SK-N-DZ (cell line): ENCODE results near the gene VRK3.
A peak's percentile ranks its signal among the peaks of the same experiment; 100 is the strongest.

ENCODE experiments used
- DNase-seq: peaks from one replicate; pipeline ENCODE4 v3.0.0-alpha.2; 2015; ENCODE audit warnings: low spot score

Gene VRK3

DNA sequence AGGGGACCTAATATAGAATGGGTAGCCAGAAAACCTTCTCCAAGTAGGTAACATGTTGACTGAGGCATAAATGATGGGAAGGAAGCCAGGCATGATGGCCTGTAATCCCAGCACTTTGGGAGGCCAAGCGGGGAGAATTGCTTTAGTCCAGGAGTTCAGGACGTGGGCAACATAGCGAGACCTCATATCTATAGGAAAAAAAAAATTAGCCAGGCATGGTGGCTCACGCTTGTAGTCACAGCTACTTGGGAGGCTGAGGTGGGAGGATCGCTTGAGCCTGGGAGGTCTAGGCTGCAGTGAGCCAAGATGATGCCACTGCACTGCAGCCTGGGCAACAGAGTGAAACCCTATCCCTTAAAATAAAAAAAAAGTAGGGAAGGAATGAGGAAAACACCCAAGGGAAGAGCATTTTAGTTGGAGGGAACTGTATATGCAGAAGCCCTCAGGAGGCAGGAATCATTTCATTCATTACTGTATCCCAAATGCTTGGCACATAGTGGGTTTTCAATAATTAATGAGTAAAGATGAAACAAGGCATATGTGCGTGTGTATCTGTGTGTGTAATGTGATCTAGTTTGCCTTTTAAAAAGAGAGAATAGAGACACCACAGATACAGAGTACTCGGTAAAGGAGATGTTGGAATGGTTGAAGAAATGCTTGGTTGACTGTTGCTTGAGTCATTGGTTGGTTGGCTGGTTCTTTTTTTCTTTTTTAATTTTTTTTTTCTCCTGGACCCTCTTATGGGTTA lies 93.7 kb downstream of the VRK3 start:
- DNase-seq = no peak

DNA sequence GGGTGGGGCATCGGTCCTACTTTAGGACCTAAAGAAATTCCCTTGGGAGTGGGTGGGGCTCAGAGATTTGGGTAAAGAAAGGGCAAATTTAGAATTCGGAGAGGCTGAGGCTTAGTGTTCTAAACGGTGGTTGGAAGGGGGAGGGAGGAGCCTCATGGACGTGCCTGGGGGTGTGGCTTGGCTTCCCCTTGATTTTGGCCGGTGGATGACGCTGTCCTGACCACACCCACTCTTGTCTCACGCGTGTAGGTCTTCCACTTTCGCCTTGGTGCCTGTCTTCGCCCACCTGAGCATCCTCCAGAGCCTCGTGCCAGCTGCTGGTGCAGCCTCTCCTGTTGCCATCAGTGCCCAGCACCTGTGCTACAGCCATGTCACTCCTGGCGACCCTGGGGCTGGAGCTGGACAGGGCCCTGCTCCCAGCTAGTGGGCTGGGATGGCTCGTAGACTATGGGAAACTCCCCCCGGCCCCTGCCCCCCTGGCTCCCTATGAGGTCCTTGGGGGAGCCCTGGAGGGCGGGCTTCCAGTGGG lies 94.6 kb downstream of the VRK3 start:
- no peak for DNase-seq

GRCh38 chr19:49929611-49930482 lies 95.3 kb downstream of the VRK3 start:
- peak; percentile 86 for DNase-seq

DNA sequence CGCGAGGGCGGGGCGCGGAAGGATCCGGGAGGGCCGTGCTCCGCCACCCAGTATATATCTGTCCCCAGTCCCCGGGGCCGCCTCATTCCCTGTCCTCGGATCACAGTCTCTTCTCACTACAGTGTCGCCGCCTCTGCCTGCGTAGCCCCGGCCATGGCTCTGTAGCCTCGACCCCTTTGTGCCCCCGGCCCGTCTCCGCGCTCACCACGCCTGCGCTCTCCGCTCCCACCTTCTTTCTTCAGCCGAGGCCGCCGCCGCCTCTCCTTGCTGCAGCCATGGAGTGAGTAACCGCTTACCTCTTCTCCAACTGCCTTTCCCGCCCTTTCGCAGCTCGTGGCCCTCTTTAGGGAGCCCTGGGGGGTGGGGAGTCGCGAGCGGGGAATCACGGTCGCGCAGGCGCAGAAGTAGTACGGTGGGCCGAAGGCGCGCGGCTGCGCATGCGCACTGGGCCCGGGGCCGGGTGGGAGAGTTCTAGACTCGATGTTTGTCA lies 96.0 kb downstream of the VRK3 start, which contains the start of the genes ATF5 and NUP62:
TSS of gene ATF5 (plus strand) at position 85 of the 490 bp plus-strand sequence. CDS start 1,646 bp downstream, outside the sequence.
TSS of gene NUP62 (minus strand) at position 384 of the 490 bp plus-strand sequence. CDS start 19,697 bp downstream, outside the sequence.
- DNase-seq = peak; percentile 89

GRCh38 chr19:49927526-49928264 lies 97.5 kb downstream of the VRK3 start:
- no peak for DNase-seq

DNA sequence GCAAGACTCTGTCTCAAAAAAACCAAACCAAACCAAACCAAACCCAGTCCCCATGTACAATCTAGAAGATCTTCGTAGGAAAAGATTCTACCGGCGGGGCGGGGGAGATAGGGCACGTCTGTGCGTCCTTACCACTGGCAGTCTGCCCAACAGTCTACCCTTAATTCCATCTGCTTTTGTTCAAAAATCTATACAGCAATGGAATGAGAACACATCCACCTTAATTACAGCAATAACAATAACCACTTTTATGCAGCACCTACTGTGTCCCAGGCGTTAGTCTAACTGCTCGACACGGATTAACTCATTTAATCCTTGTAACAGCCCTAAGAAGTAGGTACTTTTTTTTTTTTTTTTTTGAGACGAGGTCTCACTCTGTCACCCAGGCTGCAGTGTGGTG lies 98.7 kb downstream of the VRK3 start:
- no peak for DNase-seq
